ENCODE data around the gene ARPC1B.

DNA sequence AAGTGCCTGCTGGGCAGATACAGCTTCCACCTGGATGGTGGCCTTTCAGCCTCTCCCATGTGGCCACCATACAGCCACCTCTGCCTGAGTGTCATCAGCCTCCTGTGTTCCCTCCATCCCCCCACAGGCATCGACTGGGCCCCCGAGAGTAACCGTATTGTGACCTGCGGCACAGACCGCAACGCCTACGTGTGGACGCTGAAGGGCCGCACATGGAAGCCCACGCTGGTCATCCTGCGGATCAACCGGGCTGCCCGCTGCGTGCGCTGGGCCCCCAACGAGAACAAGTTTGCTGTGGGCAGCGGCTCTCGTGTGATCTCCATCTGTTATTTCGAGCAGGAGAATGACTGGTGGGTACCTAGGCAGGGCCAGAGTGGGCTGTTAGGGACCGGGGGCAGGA is 13.4 kb downstream of the ARPC1B start:
- no peak for TF ChIP-seq POLR2A (IDR thresholded peaks at IDR 0.05)
- TF ChIP-seq, protein P1, sequence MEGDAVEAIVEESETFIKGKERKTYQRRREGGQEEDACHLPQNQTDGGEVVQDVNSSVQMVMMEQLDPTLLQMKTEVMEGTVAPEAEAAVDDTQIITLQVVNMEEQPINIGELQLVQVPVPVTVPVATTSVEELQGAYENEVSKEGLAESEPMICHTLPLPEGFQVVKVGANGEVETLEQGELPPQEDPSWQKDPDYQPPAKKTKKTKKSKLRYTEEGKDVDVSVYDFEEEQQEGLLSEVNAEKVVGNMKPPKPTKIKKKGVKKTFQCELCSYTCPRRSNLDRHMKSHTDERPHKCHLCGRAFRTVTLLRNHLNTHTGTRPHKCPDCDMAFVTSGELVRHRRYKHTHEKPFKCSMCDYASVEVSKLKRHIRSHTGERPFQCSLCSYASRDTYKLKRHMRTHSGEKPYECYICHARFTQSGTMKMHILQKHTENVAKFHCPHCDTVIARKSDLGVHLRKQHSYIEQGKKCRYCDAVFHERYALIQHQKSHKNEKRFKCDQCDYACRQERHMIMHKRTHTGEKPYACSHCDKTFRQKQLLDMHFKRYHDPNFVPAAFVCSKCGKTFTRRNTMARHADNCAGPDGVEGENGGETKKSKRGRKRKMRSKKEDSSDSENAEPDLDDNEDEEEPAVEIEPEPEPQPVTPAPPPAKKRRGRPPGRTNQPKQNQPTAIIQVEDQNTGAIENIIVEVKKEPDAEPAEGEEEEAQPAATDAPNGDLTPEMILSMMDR (IDR thresholded peaks at IDR 0.05), result no peak

Measured in thyroid gland (tissue), 4 donors.